Keratinocyte (primary cell): ENCODE measurements around the gene ADGRB2.

Experiments
- CTCF ChIP-seq, 3 experiments: IDR thresholded peaks in 1 of 3; conservative IDR thresholded peaks in 1 of 3; optimal IDR thresholded peaks in 1 of 3; 2 replicates in 2 of 3; 3 replicates in 1 of 3; pipeline versions ENCODE3 to v1.5.1; 2011; ENCODE audit warnings: low read length in 3 of 3, mild to moderate bottlenecking in 3 of 3, moderate library complexity in 2 of 3, control low read depth in 1 of 3, inconsistent platforms in 1 of 3; ENCODE audit not compliant: insufficient read depth in 2 of 3; ENCODE audit errors: extremely low read depth in 1 of 3
- EZH2 ChIP-seq: IDR thresholded peaks from one replicate; pipeline ENCODE4 v1.6.1; 2012; ENCODE audit warnings: inconsistent platforms, mild to moderate bottlenecking, low read length, moderate library complexity

GRCh38 chr1:31688233-31688918, 75.8 kb downstream of the ADGRB2 start:
- no peak for TF ChIP-seq EZH2
- no peak for TF ChIP-seq CTCF (optimal IDR thresholded peaks at IDR 0.05 in 1 of 3, IDR thresholded peaks at IDR 0.05 in 1 of 3, conservative IDR thresholded peaks at IDR 0.05 in 1 of 3; ENCODE audit: extremely low read depth in 1 of 3, insufficient read depth in 2 of 3, low read length in 3 of 3)
